Measurements from ENCODE around the gene GALP. TPM values are rescaled to one million over a fixed set of nuclear protein-coding genes. Genes with fewer than 3 reads are reported as not detected.

The GALP gene
- total RNA-seq, 1 donor from 2014 or later: not detected

GRCh38 chr19:56134654-56134921, 41.2 kb upstream of the GALP start:
- no peak overlapping the region for H3K4me2 ChIP-seq (ENCODE audit: low read length)
- H3K4me3 ChIP-seq (ENCODE audit: insufficient read depth, low read depth, low read length): no peak overlapping the region
- DNase-seq (ENCODE audit: low read depth): no peak
- no peak overlapping the region for H3K9ac ChIP-seq (ENCODE audit: low read length)
- H3K27me3 ChIP-seq (ENCODE audit: insufficient read depth, low read length): no peaks in the 10 kb centered on the region
- H4K20me1 ChIP-seq (ENCODE audit: insufficient read depth, low read length): no peaks in the 10 kb centered on the region
- no peak overlapping the region for H3K27ac ChIP-seq (ENCODE audit: low read depth, low read length)
- no peaks in the 10 kb centered on the region for H3K79me2 ChIP-seq (ENCODE audit: insufficient read depth, low read length)
- no peak overlapping the region for H2AFZ ChIP-seq (ENCODE audit: low read depth, low read length)
- no peaks in the 10 kb centered on the region for H3K36me3 ChIP-seq (ENCODE audit: insufficient read depth, low read length)
- H3K27ac Mint-ChIP-seq (ENCODE audit: unreplicated experiment): no peak overlapping the region
- no peak for FAIRE-seq
- no peaks in the 10 kb centered on the region for H3K27me3 Mint-ChIP-seq (ENCODE audit: low read depth, unreplicated experiment)
- no peaks in the 10 kb centered on the region for H3K9me3 ChIP-seq (ENCODE audit: insufficient read depth, low read depth, low read length)
- H3K4me1 Mint-ChIP-seq (ENCODE audit: low read depth, unreplicated experiment): peaks cover 9% of the 10 kb centered on the region
- peaks cover 7% of the 10 kb centered on the region for H3K4me1 ChIP-seq (ENCODE audit: insufficient read depth, low read length)
- H3K36me3 Mint-ChIP-seq (ENCODE audit: low read depth, unreplicated experiment): no peaks in the 10 kb centered on the region
- H3K4me3 Mint-ChIP-seq (ENCODE audit: unreplicated experiment): no peak overlapping the region
- TF ChIP-seq CTCF (IDR thresholded peaks at IDR 0.05; ENCODE audit: insufficient read depth, low read depth, low read length) (no peak), EZH2 (IDR thresholded peaks at IDR 0.05; ENCODE audit: insufficient read depth, low read length) (no peak)
- no peaks in the 10 kb centered on the region for H3K9me3 Mint-ChIP-seq (ENCODE audit: unreplicated experiment)

GRCh38 chr19:56136362-56136761, 39.4 kb upstream of the GALP start:
- Histone ChIP-seq H3K36me3 (ENCODE audit: insufficient read depth, low read length) (no peaks in the 10 kb centered on the region), H3K27ac (ENCODE audit: low read depth, low read length) (no peak overlapping the region), H3K27me3 (ENCODE audit: insufficient read depth, low read length) (no peaks in the 10 kb centered on the region), H3K4me3 (ENCODE audit: insufficient read depth, low read depth, low read length) (no peak overlapping the region), H2AFZ (ENCODE audit: low read depth, low read length) (no peak overlapping the region), H3K9ac (ENCODE audit: low read length) (no peak overlapping the region), H3K9me3 (ENCODE audit: insufficient read depth, low read depth, low read length) (no peaks in the 10 kb centered on the region), H3K79me2 (ENCODE audit: insufficient read depth, low read length) (no peaks in the 10 kb centered on the region), H4K20me1 (ENCODE audit: insufficient read depth, low read length) (no peaks in the 10 kb centered on the region), H3K4me1 (ENCODE audit: insufficient read depth, low read length) (peaks cover 12% of the 10 kb centered on the region), H3K4me2 (ENCODE audit: low read length) (no peak overlapping the region)
- Mint-ChIP-seq H3K36me3 (ENCODE audit: low read depth, unreplicated experiment) (no peaks in the 10 kb centered on the region), H3K4me1 (ENCODE audit: low read depth, unreplicated experiment) (peaks cover 11% of the 10 kb centered on the region), H3K9me3 (ENCODE audit: unreplicated experiment) (no peaks in the 10 kb centered on the region), H3K4me3 (ENCODE audit: unreplicated experiment) (no peak overlapping the region), H3K27ac (ENCODE audit: unreplicated experiment) (no peak overlapping the region), H3K27me3 (ENCODE audit: low read depth, unreplicated experiment) (no peaks in the 10 kb centered on the region)
- no peak for DNase-seq (ENCODE audit: low read depth)
- no peak for TF ChIP-seq EZH2 (IDR thresholded peaks at IDR 0.05; ENCODE audit: insufficient read depth, low read length)
- TF ChIP-seq CTCF (IDR thresholded peaks at IDR 0.05; ENCODE audit: insufficient read depth, low read depth, low read length): no peak
- FAIRE-seq: no peak

- H3K4me1 Mint-ChIP-seq (ENCODE audit: low read depth, unreplicated experiment): peaks cover 9% of the 10 kb centered on the region
- no peaks in the 10 kb centered on the region for H3K9me3 Mint-ChIP-seq (ENCODE audit: unreplicated experiment)
- TF ChIP-seq CTCF (IDR thresholded peaks at IDR 0.05; ENCODE audit: insufficient read depth, low read depth, low read length): no peak
- no peak for TF ChIP-seq EZH2 (IDR thresholded peaks at IDR 0.05; ENCODE audit: insufficient read depth, low read length)
- no peaks in the 10 kb centered on the region for H3K36me3 ChIP-seq (ENCODE audit: insufficient read depth, low read length)
- H3K4me3 ChIP-seq (ENCODE audit: insufficient read depth, low read depth, low read length): no peak overlapping the region
- no peaks in the 10 kb centered on the region for H4K20me1 ChIP-seq (ENCODE audit: insufficient read depth, low read length)
- H2AFZ ChIP-seq (ENCODE audit: low read depth, low read length): no peak overlapping the region
- FAIRE-seq (no peak), DNase-seq (ENCODE audit: low read depth) (no peak)
- no peak overlapping the region for H3K4me2 ChIP-seq (ENCODE audit: low read length)
- H3K27ac Mint-ChIP-seq (ENCODE audit: unreplicated experiment): no peak overlapping the region
- peaks cover 9% of the 10 kb centered on the region for H3K79me2 ChIP-seq (ENCODE audit: insufficient read depth, low read length)
- no peak overlapping the region for H3K9ac ChIP-seq (ENCODE audit: low read length)
- H3K27me3 Mint-ChIP-seq (ENCODE audit: low read depth, unreplicated experiment): no peaks in the 10 kb centered on the region
- H3K27me3 ChIP-seq (ENCODE audit: insufficient read depth, low read length): no peaks in the 10 kb centered on the region
- no peaks in the 10 kb centered on the region for H3K9me3 ChIP-seq (ENCODE audit: insufficient read depth, low read depth, low read length)
- no peak overlapping the region for H3K4me3 Mint-ChIP-seq (ENCODE audit: unreplicated experiment)
- no peak overlapping the region for H3K27ac ChIP-seq (ENCODE audit: low read depth, low read length)
- H3K36me3 Mint-ChIP-seq (ENCODE audit: low read depth, unreplicated experiment): no peaks in the 10 kb centered on the region
- peaks cover 9% of the 10 kb centered on the region for H3K4me1 ChIP-seq (ENCODE audit: insufficient read depth, low read length)
Measured at GRCh38 chr19:56137405-56137804, 38.4 kb upstream of the GALP start.
